Mucosa of rectum (tissue), 2 donors: Measurements from ENCODE around the gene PDE1C.

Experiments used
- H3K27ac ChIP-seq, 2 donors: one replicate each; pipeline ENCODE4 v1.7.0; 2013; ENCODE audit warnings: inconsistent platforms in 2 of 2, low read depth in 2 of 2, low read length in 2 of 2
- H3K27me3 ChIP-seq, 2 donors: one replicate each; pipeline ENCODE4 v1.7.0; 2013; ENCODE audit warnings: low read length in 2 of 2; ENCODE audit not compliant: control insufficient read depth in 2 of 2, insufficient read depth in 2 of 2
- H3K36me3 ChIP-seq, 2 donors: one replicate each; pipeline ENCODE4 v1.7.0; 2013; ENCODE audit warnings: low read length in 2 of 2; ENCODE audit not compliant: control insufficient read depth in 2 of 2, insufficient read depth in 2 of 2
- H3K4me1 ChIP-seq, 2 donors: one replicate each; pipeline ENCODE4 v1.7.0; 2013; ENCODE audit warnings: low read length in 2 of 2, mild to moderate bottlenecking in 1 of 2; ENCODE audit not compliant: control insufficient read depth in 2 of 2, insufficient read depth in 2 of 2
- H3K4me3 ChIP-seq, 2 donors: one replicate each; pipeline ENCODE4 v1.7.0; 2013; ENCODE audit warnings: low read length in 2 of 2
- H3K9ac ChIP-seq, 2 donors: one replicate each; pipeline ENCODE4 v1.7.0; 2013; ENCODE audit warnings: low read length in 2 of 2, low read depth in 1 of 2, mild to moderate bottlenecking in 1 of 2
- H3K9me3 ChIP-seq, 2 donors: one replicate each; pipeline ENCODE4 v1.7.0; 2013; ENCODE audit warnings: low read length in 2 of 2; ENCODE audit not compliant: control insufficient read depth in 2 of 2
- donor health status: healthy.
- donor health status: Normal muscosa, but diverticular disease.

Gene PDE1C

GRCh38 chr7:31716355-31716754 lies 353.9 kb downstream of the PDE1C start:
- Histone ChIP-seq H3K36me3 (no peaks in the 10 kb centered on the region), H3K9me3 (no peaks in the 10 kb centered on the region), H3K4me1 (no peaks in the 10 kb centered on the region)

DNA sequence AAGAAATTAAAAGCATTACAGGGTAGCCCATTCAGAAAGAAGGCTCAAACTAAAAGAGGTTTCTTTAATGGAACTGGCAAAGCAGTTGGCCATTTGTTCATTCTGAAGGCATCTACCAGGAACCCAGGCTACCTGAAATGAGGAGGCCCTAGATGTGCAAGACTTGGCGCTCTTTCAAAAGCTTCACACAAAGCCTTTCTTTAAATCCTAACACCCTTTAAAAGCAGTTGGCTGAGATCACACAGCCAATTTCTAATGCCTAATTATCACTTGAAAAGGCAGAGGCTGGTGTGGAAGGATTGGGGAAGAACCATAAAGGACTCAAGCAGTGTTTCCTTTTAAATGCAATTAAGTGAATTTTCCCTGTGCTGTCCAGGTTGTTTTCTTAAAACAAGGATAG lies 360.0 kb downstream of the PDE1C start:
- Histone ChIP-seq H3K4me1 (no peaks in the 10 kb centered on the region), H3K27ac (no peak overlapping the region), H3K36me3 (no peaks in the 10 kb centered on the region), H3K9me3 (no peaks in the 10 kb centered on the region), H3K9ac (no peak overlapping the region), H3K27me3 (no peaks in the 10 kb centered on the region), H3K4me3 (no peak overlapping the region)

More at GRCh38 chr7:31716355-31716754, 353.9 kb downstream of the PDE1C start:
- H3K27ac ChIP-seq = no peak overlapping the region
- no peak overlapping the region for H3K9ac ChIP-seq
- no peak overlapping the region for H3K4me3 ChIP-seq
- no peaks in the 10 kb centered on the region for H3K27me3 ChIP-seq

DNA sequence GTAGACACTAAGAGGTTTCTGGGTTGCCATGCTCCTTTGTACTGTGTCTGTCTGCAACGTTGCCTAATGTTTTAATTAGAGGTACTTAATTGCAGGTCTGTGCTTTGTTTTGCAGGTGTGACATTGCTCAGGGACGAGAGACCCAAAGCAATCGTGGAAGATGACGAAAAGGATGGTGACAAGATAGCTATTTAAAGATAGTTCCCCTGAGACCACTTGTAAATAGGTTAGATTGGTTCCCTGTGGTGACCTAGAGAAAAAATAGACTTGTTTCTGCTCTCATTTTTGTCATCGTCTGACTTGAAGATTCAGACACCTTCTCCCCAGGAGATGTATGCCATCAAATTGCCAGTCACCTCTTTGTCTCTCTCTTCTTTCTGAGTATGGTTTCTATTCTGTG lies 363.1 kb downstream of the PDE1C start:
- no peak overlapping the region for H3K4me3 ChIP-seq
- H3K9ac ChIP-seq = no peak overlapping the region
- H3K9me3 ChIP-seq = no peaks in the 10 kb centered on the region
- H3K27ac ChIP-seq = no peak overlapping the region
- H3K27me3 ChIP-seq = no peaks in the 10 kb centered on the region
- no peaks in the 10 kb centered on the region for H3K4me1 ChIP-seq
- H3K36me3 ChIP-seq = no peaks in the 10 kb centered on the region

- no peak overlapping the region for H3K4me3 ChIP-seq
- no peaks in the 10 kb centered on the region for H3K4me1 ChIP-seq
- H3K36me3 ChIP-seq = no peaks in the 10 kb centered on the region
- H3K9me3 ChIP-seq = no peaks in the 10 kb centered on the region
- H3K27me3 ChIP-seq = no peaks in the 10 kb centered on the region
- no peak overlapping the region for H3K27ac ChIP-seq
- H3K9ac ChIP-seq = no peak overlapping the region
Measured at GRCh38 chr7:31705377-31705776, 364.8 kb downstream of the PDE1C start.

DNA sequence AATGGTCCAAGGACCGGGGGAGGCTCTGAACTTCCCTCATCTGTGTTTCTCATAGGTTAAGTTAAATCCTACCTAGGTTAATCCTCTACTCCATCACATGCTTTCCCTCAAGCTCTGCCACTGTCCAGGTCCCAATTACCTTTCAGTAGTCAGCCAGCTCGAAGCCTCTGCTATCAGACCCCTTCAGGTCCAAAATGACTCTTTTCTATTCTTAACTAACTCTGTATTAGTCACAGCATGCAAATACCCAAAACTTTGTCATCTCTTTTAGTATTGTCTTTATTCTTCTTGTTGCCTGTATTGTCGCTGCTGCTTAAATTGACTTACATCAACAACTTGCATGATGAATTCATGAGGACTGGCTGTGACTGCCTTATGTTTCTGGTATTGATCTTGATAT lies 367.9 kb downstream of the PDE1C start:
- no peaks in the 10 kb centered on the region for H3K27me3 ChIP-seq

More for the DNA sequence above, 367.9 kb downstream of the PDE1C start:
- Histone ChIP-seq H3K4me3 (no peak overlapping the region), H3K27ac (no peak overlapping the region), H3K9me3 (no peaks in the 10 kb centered on the region), H3K9ac (no peak overlapping the region), H3K4me1 (no peaks in the 10 kb centered on the region), H3K36me3 (no peaks in the 10 kb centered on the region)
